NCI-H2171 treated with DMSO at 0.1 percent for 48 hours (cell line): ENCODE measurements around the gene TMPRSS7.
A peak's percentile ranks its signal among the peaks of the same experiment; 100 is the strongest.

Experiments
- DNase-seq: peaks from one replicate; lab custom pipeline; 2025; lab: John Stamatoyannopoulos, UW

TMPRSS7 gene, protein sequence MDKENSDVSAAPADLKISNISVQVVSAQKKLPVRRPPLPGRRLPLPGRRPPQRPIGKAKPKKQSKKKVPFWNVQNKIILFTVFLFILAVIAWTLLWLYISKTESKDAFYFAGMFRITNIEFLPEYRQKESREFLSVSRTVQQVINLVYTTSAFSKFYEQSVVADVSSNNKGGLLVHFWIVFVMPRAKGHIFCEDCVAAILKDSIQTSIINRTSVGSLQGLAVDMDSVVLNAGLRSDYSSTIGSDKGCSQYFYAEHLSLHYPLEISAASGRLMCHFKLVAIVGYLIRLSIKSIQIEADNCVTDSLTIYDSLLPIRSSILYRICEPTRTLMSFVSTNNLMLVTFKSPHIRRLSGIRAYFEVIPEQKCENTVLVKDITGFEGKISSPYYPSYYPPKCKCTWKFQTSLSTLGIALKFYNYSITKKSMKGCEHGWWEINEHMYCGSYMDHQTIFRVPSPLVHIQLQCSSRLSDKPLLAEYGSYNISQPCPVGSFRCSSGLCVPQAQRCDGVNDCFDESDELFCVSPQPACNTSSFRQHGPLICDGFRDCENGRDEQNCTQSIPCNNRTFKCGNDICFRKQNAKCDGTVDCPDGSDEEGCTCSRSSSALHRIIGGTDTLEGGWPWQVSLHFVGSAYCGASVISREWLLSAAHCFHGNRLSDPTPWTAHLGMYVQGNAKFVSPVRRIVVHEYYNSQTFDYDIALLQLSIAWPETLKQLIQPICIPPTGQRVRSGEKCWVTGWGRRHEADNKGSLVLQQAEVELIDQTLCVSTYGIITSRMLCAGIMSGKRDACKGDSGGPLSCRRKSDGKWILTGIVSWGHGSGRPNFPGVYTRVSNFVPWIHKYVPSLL

GRCh38 chr3:112034436-112034835 lies at the start of gene TMPRSS7:
TMPRSS7 (plus strand) TSS chr3:112034736; CDS start chr3:112034846, 110 bp downstream.
- no peak for DNase-seq

DNA sequence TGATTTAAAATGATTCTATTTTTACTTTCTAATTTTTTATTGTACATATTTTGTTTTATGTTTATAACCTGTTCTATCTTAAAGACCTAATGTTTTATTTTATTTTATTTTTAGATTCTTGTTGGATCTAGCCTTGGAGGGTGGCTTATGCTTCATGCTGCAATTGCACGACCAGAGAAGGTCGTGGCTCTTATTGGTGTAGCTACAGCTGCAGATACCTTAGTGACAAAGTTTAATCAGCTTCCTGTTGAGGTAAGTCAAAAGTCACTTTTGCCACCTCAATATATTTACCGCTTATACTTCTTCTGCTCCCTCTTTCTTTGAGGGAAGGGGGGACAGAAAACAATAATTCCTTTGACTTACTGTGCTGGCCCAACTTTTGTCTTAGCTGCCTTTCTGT lies 47.7 kb upstream of the TMPRSS7 start:
- no peak for DNase-seq

- DNase-seq: peak; percentile 79
Measured at GRCh38 chr3:111989061-111989678, 45.4 kb upstream of the TMPRSS7 start.

- DNase-seq: no peak
Measured at GRCh38 chr3:111993038-111993437, 41.5 kb upstream of the TMPRSS7 start.

GRCh38 chr3:111998636-111999483 lies 35.7 kb upstream of the TMPRSS7 start, which contains the start of gene TAGLN3:
TAGLN3 (plus strand) TSS chr3:111998922; CDS start chr3:111999423, 501 bp downstream.
- DNase-seq: peak; percentile 93

DNA sequence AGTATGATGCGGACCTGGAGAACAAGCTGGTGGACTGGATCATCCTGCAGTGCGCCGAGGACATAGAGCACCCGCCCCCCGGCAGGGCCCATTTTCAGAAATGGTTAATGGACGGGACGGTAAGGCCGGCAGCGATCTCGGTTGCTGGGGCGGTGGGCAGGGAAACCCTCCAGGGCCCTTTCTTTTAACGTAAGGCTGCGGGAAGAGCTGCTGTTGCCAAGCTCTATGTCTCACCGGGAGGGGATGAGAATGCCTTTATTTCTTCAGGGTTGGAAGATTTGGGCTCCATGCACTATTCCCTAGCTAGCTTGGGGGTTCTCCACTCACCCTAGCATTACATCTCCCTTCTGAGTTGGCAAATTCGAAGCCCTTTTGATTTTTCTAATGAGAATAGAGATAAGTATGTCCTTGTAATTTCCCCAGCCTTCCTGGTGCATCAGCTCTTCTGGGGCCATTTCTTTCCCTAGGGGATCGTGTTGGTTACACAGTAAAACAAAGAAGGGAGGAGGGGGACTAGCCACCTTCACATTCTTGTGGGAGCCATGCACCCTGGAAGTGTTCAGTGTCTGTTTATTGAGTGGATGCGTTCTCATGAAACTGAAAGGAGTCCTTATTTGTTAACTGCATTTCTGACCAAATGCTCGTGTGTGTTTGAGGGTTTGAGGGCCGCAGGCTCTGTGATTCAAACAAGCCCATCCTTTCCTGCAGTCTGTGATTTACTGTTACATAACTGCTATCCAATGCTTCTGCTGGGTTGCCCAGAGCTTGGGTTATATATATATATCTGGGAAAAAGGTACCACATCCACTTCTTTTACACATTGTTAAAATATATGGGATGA lies 34.8 kb upstream of the TMPRSS7 start:
- peak; percentile 67 for DNase-seq

DNA sequence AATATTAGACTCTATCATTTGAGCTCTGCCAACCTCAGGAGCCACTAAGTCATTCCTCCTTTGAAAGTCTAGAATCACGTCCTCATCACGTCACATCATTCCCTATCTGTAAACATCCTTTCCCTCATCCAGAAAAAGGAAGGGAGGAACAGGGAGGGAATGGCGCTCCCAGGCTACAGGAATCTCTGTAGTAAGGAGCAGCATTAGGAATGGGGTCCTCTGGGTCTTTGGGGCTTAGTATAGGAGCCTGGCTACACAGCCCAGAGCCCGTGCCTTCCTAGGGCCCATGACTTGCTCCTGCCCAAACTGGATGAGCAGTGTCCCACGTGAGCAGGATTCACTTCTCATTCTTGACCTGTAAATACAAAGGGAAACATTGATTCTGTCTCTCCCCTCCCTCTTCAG lies 34.2 kb upstream of the TMPRSS7 start:
- no peak for DNase-seq

GRCh38 chr3:112000966-112001365 lies 33.6 kb upstream of the TMPRSS7 start:
- DNase-seq: no peak

GRCh38 chr3:112001526-112001925 lies 33.0 kb upstream of the TMPRSS7 start:
- DNase-seq: no peak

GRCh38 chr3:112002096-112002971 lies 32.2 kb upstream of the TMPRSS7 start:
- DNase-seq: no peak

DNA sequence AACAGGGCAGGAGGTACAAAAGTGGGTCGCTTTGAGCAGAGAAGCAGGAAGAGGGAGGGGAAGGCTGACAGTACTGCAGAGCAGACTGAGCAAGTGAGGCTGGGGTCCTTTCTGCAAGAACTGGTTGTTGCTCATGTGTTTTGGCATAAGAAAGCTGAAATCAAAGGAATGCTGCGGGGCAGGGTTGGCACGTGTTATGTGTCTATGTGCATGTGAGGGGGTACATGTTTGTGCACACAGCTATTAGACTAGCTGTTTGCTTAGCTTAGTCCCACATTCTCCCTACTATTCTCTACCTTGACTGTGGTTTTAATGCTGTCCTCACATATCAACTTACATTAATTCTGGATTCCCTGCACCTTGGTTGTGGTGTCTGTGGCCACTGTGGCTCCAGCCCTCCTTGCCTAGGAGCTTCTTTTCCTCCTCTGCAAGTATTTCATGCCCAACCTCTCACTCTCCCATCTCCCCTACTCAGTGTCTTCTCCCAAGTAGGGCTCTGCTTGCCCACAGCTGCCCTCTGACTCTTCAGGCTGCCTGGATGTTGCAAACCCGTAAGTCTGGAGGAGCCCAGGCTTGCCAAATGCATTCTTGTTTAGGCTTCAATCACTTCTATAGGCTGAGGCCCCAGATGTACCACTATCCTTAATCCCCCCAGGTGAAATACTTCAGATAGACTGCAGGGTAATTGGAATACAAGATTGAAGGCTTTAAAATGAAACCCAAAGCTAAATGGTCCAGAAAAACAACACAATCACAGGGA lies 31.0 kb upstream of the TMPRSS7 start:
- DNase-seq: no peak

DNA sequence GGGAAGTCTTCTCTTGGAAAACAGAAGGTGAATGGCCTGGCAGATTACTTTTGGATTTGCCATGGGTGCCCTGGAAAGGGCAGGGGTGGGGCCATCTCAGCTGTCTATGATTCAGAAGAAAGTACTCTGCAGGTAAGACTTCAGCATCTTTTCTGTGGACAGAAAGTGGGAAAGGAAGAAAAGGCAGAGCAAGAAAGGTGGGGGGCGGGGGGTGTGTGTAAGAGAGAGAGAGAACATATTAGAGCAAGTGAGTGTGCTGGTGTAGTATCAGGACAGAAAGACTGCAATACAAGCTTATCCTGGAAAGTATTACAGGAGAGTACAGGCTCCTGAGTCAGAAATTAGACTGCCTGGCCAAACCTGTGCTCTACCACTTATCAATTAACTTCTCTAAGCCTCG lies 30.3 kb upstream of the TMPRSS7 start:
- DNase-seq: no peak

GRCh38 chr3:112004669-112005068 lies 29.9 kb upstream of the TMPRSS7 start:
- no peak for DNase-seq

DNA sequence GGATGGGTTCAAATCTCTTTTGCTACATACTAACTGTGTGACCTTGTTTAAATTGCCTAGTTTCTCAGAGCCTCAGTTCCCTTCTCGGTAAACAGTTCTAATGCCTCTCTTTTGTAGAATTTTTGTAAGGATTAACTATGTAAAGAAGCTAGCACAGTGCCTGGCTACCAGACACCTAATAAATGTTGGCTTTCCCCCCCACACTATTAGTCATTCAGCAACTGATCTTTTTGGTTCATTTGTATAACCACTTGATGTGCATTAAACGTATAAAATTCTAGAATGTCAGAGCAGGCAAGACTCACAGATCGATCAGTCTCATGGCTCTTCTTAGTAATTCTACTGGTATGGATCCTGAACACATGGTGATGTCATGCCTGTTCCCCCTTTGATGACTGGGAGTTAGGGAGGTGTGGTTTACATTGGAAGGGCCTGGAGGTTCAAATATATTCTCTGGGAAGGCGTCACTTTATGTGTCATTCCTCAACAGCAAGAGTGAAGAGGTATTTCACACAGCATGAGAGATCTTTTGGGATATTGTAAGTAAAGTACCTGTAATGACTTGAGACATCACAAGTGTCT lies 29.4 kb upstream of the TMPRSS7 start:
- DNase-seq: no peak

GRCh38 chr3:112007633-112008032 lies 26.9 kb upstream of the TMPRSS7 start:
- no peak for DNase-seq

DNA sequence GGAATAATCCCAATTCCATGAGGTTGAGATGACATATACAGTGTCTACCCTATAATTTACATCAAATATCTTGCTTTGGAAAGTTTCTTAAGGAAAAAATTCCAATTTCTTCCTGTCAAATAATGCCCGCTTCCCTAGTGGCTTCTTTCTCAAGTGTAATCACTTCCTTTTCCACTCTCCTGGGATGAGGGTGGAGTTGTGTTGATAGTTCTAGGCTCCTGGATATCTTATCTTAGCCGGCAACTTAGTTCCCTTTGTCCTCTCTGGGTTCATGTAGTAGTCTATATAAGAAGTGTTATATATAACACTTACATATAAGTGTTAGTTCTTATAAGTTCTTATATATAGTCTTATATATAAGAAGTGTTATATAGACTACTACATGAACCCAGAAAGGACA lies 24.9 kb upstream of the TMPRSS7 start:
- DNase-seq: no peak

DNA sequence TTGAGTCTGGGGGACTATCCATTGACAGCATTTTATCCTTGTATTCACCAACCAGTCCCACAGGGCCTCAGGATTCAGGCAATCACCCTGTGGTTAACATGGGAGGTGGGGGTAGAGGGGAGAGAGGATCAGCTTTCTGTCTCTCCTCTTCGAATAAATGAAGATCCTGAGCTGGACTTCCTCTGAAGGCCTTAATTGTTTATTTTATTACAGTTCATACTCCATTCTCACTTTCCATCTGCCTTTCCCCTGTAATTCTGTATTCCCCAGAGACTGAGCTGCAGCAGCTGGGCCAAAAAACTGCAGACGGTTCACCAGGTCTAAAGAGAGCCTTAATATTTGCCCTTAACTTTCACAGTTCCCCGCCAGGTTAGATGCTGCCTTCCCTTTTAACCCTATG lies 23.9 kb upstream of the TMPRSS7 start:
- peak; percentile 100 for DNase-seq

DNA sequence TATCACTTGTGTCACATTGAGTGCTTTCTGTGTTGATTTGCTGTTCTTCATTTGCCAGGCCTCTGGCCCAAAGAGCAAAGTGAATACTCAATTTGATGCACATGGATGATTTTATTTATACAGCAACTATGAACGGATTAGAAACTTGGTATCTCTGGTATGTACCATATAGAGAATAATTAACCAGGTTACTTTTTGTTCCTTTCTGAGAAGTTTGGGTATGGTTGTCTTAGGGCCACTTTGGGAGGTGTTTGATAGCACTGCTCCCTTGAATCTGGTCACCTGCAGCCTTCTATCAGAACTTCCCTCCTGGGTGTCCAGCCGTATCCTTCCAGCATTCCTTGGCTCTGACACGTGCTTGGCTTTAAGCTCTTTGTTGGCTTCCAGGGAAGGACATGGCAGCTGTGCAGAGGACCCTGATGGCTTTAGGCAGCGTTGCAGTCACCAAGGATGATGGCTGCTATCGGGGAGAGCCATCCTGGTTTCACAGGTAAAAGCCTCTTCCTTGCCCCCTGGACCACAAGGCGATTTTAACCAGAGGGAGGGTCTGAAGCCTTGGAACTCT lies 23.1 kb upstream of the TMPRSS7 start:
- DNase-seq: no peak
